ENCODE results near the gene CLEC2A. TPM values are rescaled to one million over a fixed set of nuclear protein-coding genes. Genes with fewer than 3 reads are reported as not detected.

Gene CLEC2A
- total RNA-seq, 1 experiment from 2014 or later: not detected

- Histone ChIP-seq H4K20me1 (ENCODE audit: insufficient read depth) (no peaks in the 10 kb centered on the region), H2AFZ (ENCODE audit: low read depth, low read length, poor library complexity, severe bottlenecking) (no peak overlapping the region), H3K9me2 (ENCODE audit: insufficient read depth) (no peaks in the 10 kb centered on the region), H3K9me3 (ENCODE audit: control insufficient read depth in 1 of 2, insufficient read depth in 1 of 2, low read depth in 1 of 2, low read length in 2 of 2) (peaks cover 6 to 7% of the 10 kb centered on the region in 2 experiments; a peak in 2 of 4 replicates), H3K4me2 (ENCODE audit: low read length) (no peak overlapping the region), H3K4me3 (replicated peaks in 1 of 2; ENCODE audit: low read depth in 1 of 2, low read length in 2 of 2) (no peak overlapping the region), H3K4me1 (ENCODE audit: control insufficient read depth in 1 of 2, insufficient read depth in 2 of 2, low read length in 2 of 2) (no peaks in the 10 kb centered on the region), H3K9ac (ENCODE audit: low read length) (no peak overlapping the region), H3K27ac (ENCODE audit: low read depth, low read length) (no peak overlapping the region), H3K36me3 (ENCODE audit: control insufficient read depth in 1 of 2, insufficient read depth in 2 of 2, low read length in 2 of 2) (no peaks in the 10 kb centered on the region), H3K27me3 (ENCODE audit: insufficient read depth, low read length) (peaks cover 17% of the 10 kb centered on the region; the same call in 1 of the 2 replicates), H3K79me2 (ENCODE audit: insufficient read depth, low read length) (no peaks in the 10 kb centered on the region)
- ATAC-seq (no peak), DNase-seq (ENCODE audit: low read depth, low spot score) (no peak)
- intact Hi-C loops (cut with micrococcal nuclease): no loop called here
- no TSS peak for BruUV-seq (replicated peaks)
- ChIA-PET POLR2A (no interaction called here), RAD21 (ENCODE audit: low non-redundant PET in 1 of 2, low total read pairs in 2 of 2, uncharacterized antibody in 2 of 2, unreplicated experiment in 2 of 2) (no interaction called here), CTCF (no interaction called here)
- TF ChIP-seq CEBPB (IDR thresholded peaks at IDR 0.05; ENCODE audit: low read depth) (no peak), ZBTB33 (IDR thresholded peaks at IDR 0.05; ENCODE audit: extremely low read depth, insufficient replicate concordance, low read length) (no peak), ATF3 (IDR thresholded peaks at IDR 0.05) (no peak), YY1 (IDR thresholded peaks at IDR 0.05; ENCODE audit: extremely low read depth, insufficient replicate concordance, low read depth, low read length) (no peak), POLR2A (IDR thresholded peaks at IDR 0.05; ENCODE audit: borderline replicate concordance, extremely low read depth, insufficient read depth, insufficient read length) (no peak), RAD21 (IDR thresholded peaks at IDR 0.05; ENCODE audit: low read depth) (no peak), EZH2phosphoT487 (IDR thresholded peaks at IDR 0.05; ENCODE audit: borderline replicate concordance) (no peak), JUND (IDR thresholded peaks at IDR 0.05) (no peak), FOSL1 (IDR thresholded peaks at IDR 0.05; ENCODE audit: low read depth) (no peak), ZFX (IDR thresholded peaks at IDR 0.05) (no peak), SP1 (IDR thresholded peaks at IDR 0.05; ENCODE audit: low read depth) (no peak), MAX (IDR thresholded peaks at IDR 0.05) (no peak), ZNF274 (IDR thresholded peaks at IDR 0.05; ENCODE audit: low read depth, low read length) (no peak), EGR1 (IDR thresholded peaks at IDR 0.05; ENCODE audit: low read depth) (no peak), CTCF (IDR thresholded peaks at IDR 0.05 in 2 of 3, conservative IDR thresholded peaks at IDR 0.05 in 1 of 3; ENCODE audit: borderline replicate concordance in 1 of 3, insufficient read depth in 1 of 3, low read depth in 2 of 3, low read length in 2 of 3) (no peak), CBX3 (IDR thresholded peaks at IDR 0.05; ENCODE audit: low read depth) (no peak), REST (IDR thresholded peaks at IDR 0.05; ENCODE audit: low read depth) (no peak), SRF (IDR thresholded peaks at IDR 0.05; ENCODE audit: low read depth) (no peak), EZH2 (IDR thresholded peaks at IDR 0.05) (no peak)
These were observed 20.5 kb downstream of the CLEC2A start for GRCh38 chr12:9911708-9912107.
